Measurements from ENCODE around the gene DLG5. TPM values are rescaled to one million over a fixed set of nuclear protein-coding genes. Genes with fewer than 3 reads are reported as not detected.

DLG5 gene
- polyA plus RNA-seq, 2 of the 4 experiments (the other 2 are of a cell fraction) = 17.0 to 30.9 TPM

DNA sequence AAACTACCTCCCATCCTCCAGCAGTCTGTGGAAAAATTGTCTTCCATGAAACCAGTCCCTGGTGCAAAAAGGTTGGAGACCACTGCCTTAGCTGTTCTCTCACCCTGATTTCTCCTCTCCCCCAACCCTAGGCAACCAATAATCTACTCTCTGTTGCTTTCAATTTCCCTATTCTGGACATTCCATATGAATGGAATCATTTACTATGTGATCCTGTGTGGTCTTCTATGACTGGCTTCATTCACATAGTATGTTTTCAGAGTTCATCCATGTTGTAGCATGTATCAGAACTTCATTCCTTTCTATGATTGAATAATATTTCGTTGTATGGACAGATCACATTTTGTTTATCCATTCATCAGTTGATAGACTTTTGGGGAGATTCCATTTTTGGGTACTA, 38.3 kb upstream of the DLG5 start:
- Histone ChIP-seq H3K4me2 (no peak overlapping the region), H3K27ac (no peak overlapping the region), H3K9me3 (peaks cover 13% of the 10 kb centered on the region; the same call in 2 of the 3 replicates), H3K4me3 (no peak overlapping the region), H3K4me1 (no peaks in the 10 kb centered on the region)
- FAIRE-seq (no peak), DNase-seq (ENCODE audit: low read depth in 1 of 2, low spot score in 1 of 2) (no peak), ATAC-seq (no peak)
- TF ChIP-seq NFE2L2 (conservative IDR thresholded peaks at IDR 0.05; ENCODE audit: low read length) (no peak), CHD2 (IDR thresholded peaks at IDR 0.05; ENCODE audit: low read length, partially characterized antibody) (no peak), TP53 (CRISPR knock-in tag; IDR thresholded peaks at IDR 0.05) (no peak), USF2 (IDR thresholded peaks at IDR 0.05) (no peak), EP300 (IDR thresholded peaks at IDR 0.05) (no peak), E2F6 (IDR thresholded peaks at IDR 0.05; ENCODE audit: borderline replicate concordance, low read depth) (no peak), NPAS2 (CRISPR knock-in tag; IDR thresholded peaks at IDR 0.05; ENCODE audit: borderline replicate concordance) (no peak), KDM5A (IDR thresholded peaks at IDR 0.05) (no peak), RAD21 (conservative IDR thresholded peaks at IDR 0.05 in 1 of 2, IDR thresholded peaks at IDR 0.05 in 1 of 2) (no peak), CHD4 (IDR thresholded peaks at IDR 0.05; ENCODE audit: borderline replicate concordance) (no peak), MAX (IDR thresholded peaks at IDR 0.05) (no peak), PHF8 (IDR thresholded peaks at IDR 0.05; ENCODE audit: borderline replicate concordance, low read depth) (no peak), RARB (CRISPR knock-in tag; IDR thresholded peaks at IDR 0.05) (no peak), RNF2 (IDR thresholded peaks at IDR 0.05; ENCODE audit: borderline replicate concordance, low read depth) (no peak)
- POLR2A ChIA-PET = no interaction called here
- WGBS (ENCODE audit: missing lambda C conversion rate) = 33% methylated on average over 1 of the region's 1 CpG
- CTCF ChIA-PET = interaction anchor here (0.6 kb wide), 1 partner anchor 25 kb away, joined by 4 read pairs; no protein-coding TSS in a partner anchor

DNA sequence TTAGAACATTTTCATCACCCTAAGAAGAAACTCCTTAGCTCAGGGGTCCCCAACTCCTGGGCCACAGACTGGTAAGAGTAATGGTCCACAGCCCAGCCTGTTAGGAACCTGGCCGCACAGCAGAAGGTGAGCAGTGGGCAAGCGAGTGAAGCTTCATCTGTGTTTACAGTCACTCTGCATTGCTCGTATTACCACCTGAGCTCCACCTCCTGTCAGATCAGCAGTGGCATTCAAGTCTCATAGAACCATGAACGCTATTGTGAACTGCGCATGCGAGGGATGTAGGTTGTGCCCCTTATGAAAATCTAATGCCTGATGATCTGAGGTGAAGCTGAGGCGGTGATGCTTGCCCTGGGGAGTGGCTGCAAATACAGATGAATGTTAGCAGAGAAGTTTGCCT, 37.3 kb upstream of the DLG5 start:
- no peaks in the 10 kb centered on the region for H3K4me1 ChIP-seq
- TF ChIP-seq ZSCAN20 (CRISPR knock-in tag; IDR thresholded peaks at IDR 0.05) (no peak), CHD4 (IDR thresholded peaks at IDR 0.05; ENCODE audit: borderline replicate concordance) (no peak), CBX2 (IDR thresholded peaks at IDR 0.05; ENCODE audit: borderline replicate concordance, low read depth) (no peak), CEBPB (IDR thresholded peaks at IDR 0.05) (no peak), HDAC2 (IDR thresholded peaks at IDR 0.05) (no peak), ZC3H11A (IDR thresholded peaks at IDR 0.05) (no peak), FOSL2 (IDR thresholded peaks at IDR 0.05) (no peak), FOSL2 (CRISPR knock-in tag; IDR thresholded peaks at IDR 0.05) (no peak), NR3C1 (IDR thresholded peaks at IDR 0.05) (no peak), BHLHE40 (IDR thresholded peaks at IDR 0.05; ENCODE audit: low read depth, low read length) (no peak), POLR2A (IDR thresholded peaks at IDR 0.05; ENCODE audit: low read length) (no peak), TP53 (CRISPR knock-in tag; IDR thresholded peaks at IDR 0.05) (no peak), MAZ (IDR thresholded peaks at IDR 0.05; ENCODE audit: borderline replicate concordance, low read depth, low read length) (no peak), FOSB (CRISPR knock-in tag; IDR thresholded peaks at IDR 0.05) (no peak)
- TF ChIP-seq, protein P1, sequence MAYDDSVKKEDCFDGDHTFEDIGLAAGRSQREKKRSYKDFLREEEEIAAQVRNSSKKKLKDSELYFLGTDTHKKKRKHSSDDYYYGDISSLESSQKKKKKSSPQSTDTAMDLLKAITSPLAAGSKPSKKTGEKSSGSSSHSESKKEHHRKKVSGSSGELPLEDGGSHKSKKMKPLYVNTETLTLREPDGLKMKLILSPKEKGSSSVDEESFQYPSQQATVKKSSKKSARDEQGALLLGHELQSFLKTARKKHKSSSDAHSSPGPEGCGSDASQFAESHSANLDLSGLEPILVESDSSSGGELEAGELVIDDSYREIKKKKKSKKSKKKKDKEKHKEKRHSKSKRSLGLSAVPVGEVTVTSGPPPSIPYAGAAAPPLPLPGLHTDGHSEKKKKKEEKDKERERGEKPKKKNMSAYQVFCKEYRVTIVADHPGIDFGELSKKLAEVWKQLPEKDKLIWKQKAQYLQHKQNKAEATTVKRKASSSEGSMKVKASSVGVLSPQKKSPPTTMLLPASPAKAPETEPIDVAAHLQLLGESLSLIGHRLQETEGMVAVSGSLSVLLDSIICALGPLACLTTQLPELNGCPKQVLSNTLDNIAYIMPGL (CRISPR knock-in tag; IDR thresholded peaks at IDR 0.05; ENCODE audit: borderline replicate concordance) = no peak
- H3K4me2 ChIP-seq = no peak overlapping the region
- H3K9me3 ChIP-seq = peaks cover 13% of the 10 kb centered on the region; the same call in 2 of the 3 replicates
- WGBS (ENCODE audit: missing lambda C conversion rate) = 77% methylated on average over 7 of the region's 7 CpGs
- FAIRE-seq (no peak), ATAC-seq (no peak), DNase-seq (ENCODE audit: low read depth in 1 of 2, low spot score in 1 of 2) (no peak)
- no peak overlapping the region for H3K4me3 ChIP-seq
- ChIA-PET POLR2A (no interaction called here), CTCF (interaction anchor here (1.1 kb wide), 1 partner anchor 11 kb away, joined by 3 read pairs; no protein-coding TSS in a partner anchor)
- H3K27ac ChIP-seq = no peak overlapping the region

All from A549 (cell line).